ENCODE results near the gene POLD3. TPM values are rescaled to one million over a fixed set of nuclear protein-coding genes. Genes with fewer than 3 reads are reported as not detected.

POLD3 gene
- total RNA-seq, 1 donor from 2014 or later = 8.9 TPM

- peak; percentile 78 for DNase-seq
- intact Hi-C loops (cut with micrococcal nuclease) = no loop called here
- peak; percentile 79 for ATAC-seq
Observed at GRCh38 chr11:74681686-74682651, 89.6 kb downstream of the POLD3 start.

GRCh38 chr11:74682731-74683278 is 90.4 kb downstream of the POLD3 start:
- DNase-seq = no peak
- intact Hi-C loops (cut with micrococcal nuclease) = no loop called here
- ATAC-seq = no peak

GRCh38 chr11:74683279-74683871 is 91.0 kb downstream of the POLD3 start:
- ATAC-seq (peak; percentile 52), DNase-seq (peak; percentile 64)
- intact Hi-C loops (cut with micrococcal nuclease) = no loop called here

- no peak for DNase-seq
- intact Hi-C loops (cut with micrococcal nuclease) = no loop called here
- ATAC-seq = no peak
Observed at GRCh38 chr11:74683941-74684481, 91.6 kb downstream of the POLD3 start.

GRCh38 chr11:74684661-74685060 is 92.3 kb downstream of the POLD3 start:
- intact Hi-C loops (cut with micrococcal nuclease) = no loop called here
- DNase-seq = no peak
- ATAC-seq = no peak

- no peak for DNase-seq
- intact Hi-C loops (cut with micrococcal nuclease) = no loop called here
- ATAC-seq = no peak
Observed at GRCh38 chr11:74685338-74685737, 93.0 kb downstream of the POLD3 start.

- ATAC-seq (no peak), DNase-seq (peak; percentile 57)
- intact Hi-C loops (cut with micrococcal nuclease) = no loop called here
Observed at GRCh38 chr11:74685905-74686304, 93.5 kb downstream of the POLD3 start.

- ATAC-seq (peak; percentile 6), DNase-seq (no peak)
- intact Hi-C loops (cut with micrococcal nuclease) = no loop called here
Observed at GRCh38 chr11:74686792-74687191, 94.4 kb downstream of the POLD3 start.

- intact Hi-C loops (cut with micrococcal nuclease) = no loop called here
- ATAC-seq = peak; percentile 18
- no peak for DNase-seq
Observed at GRCh38 chr11:74687237-74688023, 95.0 kb downstream of the POLD3 start.

- DNase-seq (no peak), ATAC-seq (no peak)
- intact Hi-C loops (cut with micrococcal nuclease) = no loop called here
Observed at GRCh38 chr11:74689666-74690065, 97.3 kb downstream of the POLD3 start.

GRCh38 chr11:74691755-74692154 is 99.4 kb downstream of the POLD3 start:
- intact Hi-C loops (cut with micrococcal nuclease) = no loop called here
- DNase-seq (no peak), ATAC-seq (no peak)

Other genes starting within 250 kb of the POLD3 start
- gene PGM2L1, start 194.1 kb upstream of the POLD3 start, total RNA-seq = 1.7 TPM
- 2.3 TPM for gene KCNE3, start 125.0 kb upstream of the POLD3 start, total RNA-seq
- gene LIPT2, start 98.9 kb upstream of the POLD3 start, total RNA-seq = 1.7 TPM
- 3.9 TPM for gene CHRDL2, start 138.8 kb downstream of the POLD3 start, total RNA-seq
- 11.7 TPM for gene RNF169, start 156.3 kb downstream of the POLD3 start, total RNA-seq

Measured in left ventricle myocardium superior (tissue), 1 donor.